ENCODE data around the gene OR13C4.

GRCh38 chr9:104555521-104555920 is 28.5 kb upstream of the OR13C4 start:
- TF ChIP-seq POLR2AphosphoS5 (IDR thresholded peaks at IDR 0.05) (no peak), POLR2A (IDR thresholded peaks at IDR 0.05) (no peak)
- TF ChIP-seq, protein P1, sequence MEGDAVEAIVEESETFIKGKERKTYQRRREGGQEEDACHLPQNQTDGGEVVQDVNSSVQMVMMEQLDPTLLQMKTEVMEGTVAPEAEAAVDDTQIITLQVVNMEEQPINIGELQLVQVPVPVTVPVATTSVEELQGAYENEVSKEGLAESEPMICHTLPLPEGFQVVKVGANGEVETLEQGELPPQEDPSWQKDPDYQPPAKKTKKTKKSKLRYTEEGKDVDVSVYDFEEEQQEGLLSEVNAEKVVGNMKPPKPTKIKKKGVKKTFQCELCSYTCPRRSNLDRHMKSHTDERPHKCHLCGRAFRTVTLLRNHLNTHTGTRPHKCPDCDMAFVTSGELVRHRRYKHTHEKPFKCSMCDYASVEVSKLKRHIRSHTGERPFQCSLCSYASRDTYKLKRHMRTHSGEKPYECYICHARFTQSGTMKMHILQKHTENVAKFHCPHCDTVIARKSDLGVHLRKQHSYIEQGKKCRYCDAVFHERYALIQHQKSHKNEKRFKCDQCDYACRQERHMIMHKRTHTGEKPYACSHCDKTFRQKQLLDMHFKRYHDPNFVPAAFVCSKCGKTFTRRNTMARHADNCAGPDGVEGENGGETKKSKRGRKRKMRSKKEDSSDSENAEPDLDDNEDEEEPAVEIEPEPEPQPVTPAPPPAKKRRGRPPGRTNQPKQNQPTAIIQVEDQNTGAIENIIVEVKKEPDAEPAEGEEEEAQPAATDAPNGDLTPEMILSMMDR (IDR thresholded peaks at IDR 0.05): no peak
